Fibroblast of peridontal ligament (primary cell): Measurements from ENCODE around the gene SKAP1.
A peak's percentile ranks its signal among the peaks of the same experiment; 100 is the strongest.

ENCODE experiments used
- DNase-seq: peaks from one replicate; pipeline ENCODE4 v3.0.0-alpha.2; 2010; ENCODE audit errors: extremely low read depth

The SKAP1 gene

DNA sequence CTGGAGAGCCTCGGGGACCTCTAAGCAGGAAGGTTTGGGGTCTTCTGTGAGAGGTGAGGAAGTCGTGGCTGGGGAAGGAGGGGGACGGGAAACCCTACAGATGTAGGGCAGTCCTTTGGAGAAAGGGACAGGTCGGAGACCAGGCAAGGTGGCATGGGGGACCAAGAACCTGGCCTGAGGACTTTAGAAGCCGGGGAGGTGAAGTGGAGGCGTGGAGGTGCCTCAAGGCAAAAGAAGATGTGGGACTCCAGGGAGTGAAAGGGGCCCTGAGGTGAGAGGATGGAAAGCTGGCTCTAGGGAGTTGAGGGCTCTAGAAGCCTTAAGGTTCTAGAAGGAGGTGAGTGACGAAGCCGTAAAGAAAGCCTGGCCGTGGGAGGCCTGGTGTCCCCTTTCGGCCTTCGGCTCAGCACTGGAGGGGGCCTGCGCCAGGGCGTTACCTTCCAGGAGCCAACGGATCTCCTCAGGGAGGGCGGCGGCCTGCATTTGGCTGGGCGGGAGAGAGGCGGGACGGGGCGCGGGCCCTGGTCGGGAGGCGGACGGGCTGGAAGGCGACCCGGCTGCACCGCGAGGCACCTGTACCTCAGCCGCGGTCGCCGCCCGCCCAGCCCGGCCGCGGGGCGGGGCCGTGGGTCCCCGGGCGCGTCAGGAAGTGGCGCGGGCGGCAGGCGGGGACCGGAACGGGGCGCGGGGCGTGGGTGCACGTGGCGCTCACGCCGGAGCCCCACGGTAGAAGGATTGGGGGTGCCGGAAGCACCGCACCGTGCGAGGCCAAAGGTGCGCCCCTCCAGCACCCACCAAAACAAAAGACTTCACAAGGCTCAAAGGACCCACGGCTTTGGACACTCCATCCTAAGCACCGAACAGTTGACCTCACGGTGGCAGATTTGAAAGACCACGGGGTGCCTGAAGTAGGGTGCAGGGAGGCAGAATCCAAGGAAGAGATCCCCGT is at the start of gene SKAP1:
SKAP1 (minus strand) TSS at position 577 of the 949 bp plus-strand sequence.
- no peak for DNase-seq

DNA sequence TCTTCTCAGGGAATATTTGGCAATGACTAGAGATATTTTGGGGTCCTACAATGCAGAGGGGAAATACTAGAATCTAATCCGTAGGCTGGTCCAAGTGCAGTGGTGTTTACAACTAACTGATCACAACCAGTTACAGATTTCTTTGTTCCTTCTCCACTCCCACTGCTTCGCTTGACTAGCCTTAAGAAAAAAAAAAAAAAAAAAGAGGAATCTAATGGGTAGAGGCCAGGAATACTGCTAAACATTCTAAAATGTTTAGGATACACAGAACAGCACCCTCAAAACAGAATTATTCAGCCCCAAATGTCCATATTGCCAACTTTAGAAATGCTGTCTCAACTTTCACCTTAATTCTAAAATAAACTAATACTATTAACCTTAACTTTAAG is 49.0 kb upstream of the SKAP1 start:
- no peak for DNase-seq

GRCh38 chr17:48478224-48479013 is 48.4 kb upstream of the SKAP1 start:
- DNase-seq: no peak

DNA sequence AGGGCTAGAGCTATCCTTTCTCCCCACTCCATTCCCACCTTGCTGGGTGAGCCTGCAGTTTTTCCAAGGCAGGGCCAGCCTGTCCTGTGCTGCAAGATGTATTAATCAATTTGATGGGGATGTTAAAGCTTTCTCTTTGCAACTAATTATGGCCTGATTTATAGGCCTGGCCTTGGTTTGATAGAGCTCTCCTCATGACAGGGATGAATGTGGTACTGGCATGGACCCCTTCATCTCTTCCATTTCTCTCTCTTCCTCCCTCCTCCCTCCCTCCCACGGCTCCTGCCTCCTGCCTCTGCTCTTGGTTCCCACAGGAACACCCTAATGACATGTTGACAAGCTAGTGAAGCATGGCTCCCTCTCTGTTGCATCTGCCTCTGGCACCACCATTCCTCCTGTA is 47.2 kb upstream of the SKAP1 start:
- DNase-seq: no peak

GRCh38 chr17:48472411-48473281 is 42.6 kb upstream of the SKAP1 start:
- peak; percentile 25 for DNase-seq

GRCh38 chr17:48471817-48472410 is 41.9 kb upstream of the SKAP1 start:
- no peak for DNase-seq

GRCh38 chr17:48470388-48471034 is 40.5 kb upstream of the SKAP1 start:
- DNase-seq: peak; percentile 36

GRCh38 chr17:48469227-48469626 is 39.2 kb upstream of the SKAP1 start:
- no peak for DNase-seq

DNA sequence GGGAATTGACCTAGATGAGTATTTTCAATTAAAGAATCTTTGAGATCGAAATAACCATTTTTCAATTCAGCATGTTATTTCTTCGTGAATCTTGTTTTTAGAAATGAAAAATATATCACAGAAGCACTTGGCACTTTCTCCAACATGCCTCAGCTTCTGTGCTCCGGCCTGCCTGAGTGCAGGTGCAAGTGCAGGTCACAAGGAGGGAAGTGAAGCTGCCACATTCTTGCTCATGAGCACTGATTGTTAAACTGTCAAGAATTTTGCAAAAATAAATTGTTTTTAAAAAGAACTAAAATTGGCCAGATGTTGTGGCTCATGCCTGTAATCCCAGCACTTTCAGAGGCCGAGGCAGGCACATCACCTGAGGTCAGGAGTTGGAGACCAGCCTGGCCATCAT is 38.3 kb upstream of the SKAP1 start:
- DNase-seq: no peak

GRCh38 chr17:48465884-48466283 is 35.9 kb upstream of the SKAP1 start:
- no peak for DNase-seq

DNA sequence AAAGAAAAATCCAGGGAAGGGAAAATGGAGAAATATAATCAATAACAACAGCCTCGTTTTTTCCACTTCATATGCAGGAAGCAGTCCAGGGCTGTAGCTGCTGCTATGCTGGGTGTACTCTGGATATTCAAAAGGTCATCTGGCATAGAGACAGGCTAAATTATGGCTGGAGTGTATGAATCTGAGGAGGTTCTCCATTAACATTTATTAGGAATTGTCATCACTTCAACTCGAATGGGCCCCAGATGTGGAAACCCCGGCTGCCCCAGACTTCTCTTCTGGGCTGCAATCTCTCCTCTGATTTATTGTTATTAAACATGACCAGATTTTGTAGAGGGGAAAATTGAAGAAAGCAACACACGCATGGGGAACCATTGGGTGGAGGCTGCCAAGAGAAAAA is 33.5 kb upstream of the SKAP1 start:
- DNase-seq: no peak

- DNase-seq: no peak
These were observed 32.9 kb upstream of the SKAP1 start for GRCh38 chr17:48462946-48463345.

DNA sequence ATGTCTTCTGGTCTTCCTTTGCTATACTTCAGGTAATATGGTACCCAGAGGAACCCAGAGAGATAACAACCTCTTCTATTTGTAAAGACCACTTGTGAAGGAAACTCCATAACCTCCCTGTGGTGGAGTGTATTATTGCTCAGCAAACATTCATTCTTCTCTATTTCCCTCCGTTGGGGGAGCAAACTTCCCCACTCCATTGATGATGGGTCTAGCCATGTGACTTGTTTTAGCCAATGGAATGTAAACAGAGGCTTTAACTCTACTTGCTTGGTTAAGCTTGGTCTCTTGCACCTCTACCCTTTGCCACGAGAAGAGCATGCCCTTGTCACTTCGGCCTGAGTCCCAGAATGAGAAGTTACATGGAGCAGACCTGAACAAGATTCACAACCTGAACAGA is 30.0 kb upstream of the SKAP1 start:
- no peak for DNase-seq

GRCh38 chr17:48459070-48459844 is 29.2 kb upstream of the SKAP1 start:
- no peak for DNase-seq

DNA sequence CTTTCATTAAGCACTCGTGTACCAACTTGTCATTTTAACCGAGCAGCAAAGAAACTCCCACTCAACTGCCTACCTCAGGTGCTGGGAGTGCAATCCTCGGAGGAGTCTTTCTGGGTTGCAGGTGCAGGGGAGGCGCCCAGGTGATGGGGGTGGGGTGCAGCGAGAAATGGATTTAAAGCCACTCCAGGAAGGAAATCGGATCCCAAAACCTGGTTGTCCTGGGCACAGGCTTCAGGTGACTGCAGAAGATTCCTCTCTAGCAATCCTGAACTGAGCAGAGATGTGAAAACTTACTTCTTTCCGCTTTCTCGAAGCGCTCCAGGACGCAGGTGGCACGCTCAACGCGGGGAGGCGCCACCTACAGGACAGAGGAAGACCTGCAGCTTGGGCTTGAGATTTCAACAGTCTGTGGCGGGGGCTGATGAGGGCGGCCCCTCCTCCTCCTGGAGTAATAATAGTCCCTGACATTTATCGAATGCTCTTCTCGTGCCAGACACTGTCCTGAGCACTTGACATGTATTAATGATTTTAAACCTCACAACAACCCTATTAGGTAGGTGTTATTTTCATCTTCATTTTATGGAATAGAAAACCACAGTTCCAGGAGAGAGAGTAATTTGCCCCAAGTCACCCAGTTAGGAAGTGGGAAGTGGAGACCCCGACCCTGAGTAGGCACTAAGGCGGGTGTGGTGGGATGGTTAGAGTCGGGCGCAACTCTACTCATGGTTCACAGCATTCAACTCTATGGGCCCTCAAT is 27.2 kb upstream of the SKAP1 start:
- peak; percentile 12 for DNase-seq

DNA sequence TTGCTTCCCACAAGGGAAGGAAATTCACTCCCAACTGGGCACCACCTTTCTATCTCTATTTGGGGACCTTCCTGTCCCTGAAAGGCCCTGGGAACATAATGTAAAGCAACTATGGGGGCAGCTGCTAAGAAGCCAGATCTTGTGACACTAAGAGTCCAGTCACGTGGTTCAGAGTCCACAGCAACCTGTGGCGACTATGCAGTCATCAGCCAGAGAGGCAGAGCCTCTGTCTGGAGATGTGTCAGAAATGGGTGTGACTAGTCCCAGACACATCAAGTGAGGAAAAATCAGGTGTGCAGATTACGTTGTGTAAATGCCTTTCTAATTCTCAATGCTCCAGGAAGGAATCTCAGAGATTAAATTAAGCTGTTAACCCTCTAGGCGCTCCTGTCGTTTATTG is 26.6 kb upstream of the SKAP1 start:
- DNase-seq: no peak

DNA sequence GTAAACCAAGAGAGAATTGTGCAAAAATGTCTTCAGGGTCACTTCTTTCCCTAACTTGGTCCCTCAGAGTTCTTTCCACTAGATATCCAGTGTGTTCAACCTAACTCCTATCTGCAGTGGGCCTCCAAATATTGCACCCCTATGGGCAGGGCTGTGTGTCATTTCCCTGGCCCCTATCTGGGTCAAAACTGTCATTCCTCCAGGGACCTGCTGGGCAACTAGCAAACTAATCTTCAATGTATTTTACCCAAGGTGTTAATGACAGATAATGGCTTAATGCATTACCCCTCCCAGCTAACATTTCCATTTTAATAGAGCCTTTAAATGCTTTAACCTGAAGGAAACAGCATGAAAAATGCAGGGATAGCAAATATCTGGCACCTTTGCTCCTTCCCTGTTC is 25.8 kb upstream of the SKAP1 start:
- DNase-seq: no peak

GRCh38 chr17:48453447-48453846 is 23.4 kb upstream of the SKAP1 start:
- no peak for DNase-seq

DNA sequence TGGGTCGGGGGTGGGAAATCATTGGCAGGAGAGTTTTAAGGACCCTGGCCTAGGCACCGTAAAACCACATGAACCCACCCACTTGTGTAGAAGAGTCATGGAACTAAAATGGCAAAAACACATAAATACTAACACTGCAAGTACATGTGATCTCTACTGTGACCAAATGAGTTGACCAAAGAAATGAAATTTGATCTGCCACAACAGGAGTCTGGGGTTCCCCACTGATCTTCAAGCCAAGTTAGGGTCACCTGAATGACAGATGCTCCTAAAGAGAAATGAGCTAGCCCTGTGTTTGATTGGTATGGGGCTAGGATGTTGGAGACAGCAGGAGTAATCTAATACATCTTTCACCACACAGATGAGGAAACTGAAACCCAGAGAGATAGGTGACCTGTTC is 21.5 kb upstream of the SKAP1 start:
- no peak for DNase-seq
